ENCODE measurements around the gene CCDC28A. TPM values are rescaled to one million over a fixed set of nuclear protein-coding genes. Genes with fewer than 3 reads are reported as not detected.
A peak's percentile ranks its signal among the peaks of the same experiment; 100 is the strongest.

Gene CCDC28A
- total RNA-seq, 1 donor from 2014 or later, result 12.7 TPM

- TF ChIP-seq CTCF (IDR thresholded peaks at IDR 0.05; ENCODE audit: unreplicated experiment), result no peak
- no peak for DNase-seq (ENCODE audit: low spot score in 2 of 2, unreplicated experiment in 2 of 2)
- H3K36me3 Mint-ChIP-seq, result no peaks in the 10 kb centered on the region
- no peaks in the 10 kb centered on the region for H3K27me3 Mint-ChIP-seq (ENCODE audit: low read depth)
- peak overlapping the region; percentile 44 for H3K27ac Mint-ChIP-seq
- H3K9me3 Mint-ChIP-seq, result peaks cover 3% of the 10 kb centered on the region
- peaks cover 33% of the 10 kb centered on the region for H3K4me1 Mint-ChIP-seq
- no peak overlapping the region for H3K4me3 Mint-ChIP-seq
Observed at GRCh38 chr6:138821519-138821918, 48.0 kb downstream of the CCDC28A start.

- Mint-ChIP-seq H3K4me3 (no peak overlapping the region), H3K27me3 (ENCODE audit: low read depth) (no peaks in the 10 kb centered on the region), H3K9me3 (peaks cover 7% of the 10 kb centered on the region), H3K4me1 (peaks cover 10% of the 10 kb centered on the region), H3K36me3 (peaks cover 2% of the 10 kb centered on the region), H3K27ac (no peak overlapping the region)
- TF ChIP-seq CTCF (IDR thresholded peaks at IDR 0.05; ENCODE audit: unreplicated experiment), result no peak
- DNase-seq (ENCODE audit: low spot score in 2 of 2, unreplicated experiment in 2 of 2), result no peak
Observed at GRCh38 chr6:138824482-138825144, 51.0 kb downstream of the CCDC28A start.

GRCh38 chr6:138830248-138830647, 56.7 kb downstream of the CCDC28A start:
- H3K27ac Mint-ChIP-seq, result no peak overlapping the region
- H3K36me3 Mint-ChIP-seq, result peaks cover 2% of the 10 kb centered on the region
- no peak overlapping the region for H3K4me3 Mint-ChIP-seq
- no peak for DNase-seq (ENCODE audit: low spot score in 2 of 2, unreplicated experiment in 2 of 2)
- TF ChIP-seq CTCF (IDR thresholded peaks at IDR 0.05; ENCODE audit: unreplicated experiment), result no peak
- H3K9me3 Mint-ChIP-seq, result peaks cover 11% of the 10 kb centered on the region
- H3K27me3 Mint-ChIP-seq (ENCODE audit: low read depth), result no peaks in the 10 kb centered on the region
- H3K4me1 Mint-ChIP-seq, result peaks cover 21% of the 10 kb centered on the region

GRCh38 chr6:138832182-138832581, 58.6 kb downstream of the CCDC28A start:
- H3K4me1 Mint-ChIP-seq, result peaks cover 26% of the 10 kb centered on the region
- DNase-seq (ENCODE audit: low spot score in 2 of 2, unreplicated experiment in 2 of 2), result no peak

GRCh38 chr6:138833816-138834539, 60.4 kb downstream of the CCDC28A start:
- no peaks in the 10 kb centered on the region for H3K36me3 Mint-ChIP-seq
- H3K4me3 Mint-ChIP-seq, result no peak overlapping the region
- peak overlapping the region; percentile 54 for H3K27ac Mint-ChIP-seq
- peaks cover 26% of the 10 kb centered on the region for H3K4me1 Mint-ChIP-seq
- TF ChIP-seq CTCF (IDR thresholded peaks at IDR 0.05; ENCODE audit: unreplicated experiment), result no peak
- peaks cover 4% of the 10 kb centered on the region for H3K9me3 Mint-ChIP-seq
- DNase-seq (ENCODE audit: low spot score in 2 of 2, unreplicated experiment in 2 of 2), result peak in 1 of 2 experiments; percentile 50
- H3K27me3 Mint-ChIP-seq (ENCODE audit: low read depth), result no peaks in the 10 kb centered on the region

More at GRCh38 chr6:138832182-138832581, 58.6 kb downstream of the CCDC28A start:
- H3K36me3 Mint-ChIP-seq, result no peaks in the 10 kb centered on the region
- peaks cover 4% of the 10 kb centered on the region for H3K9me3 Mint-ChIP-seq
- no peak overlapping the region for H3K4me3 Mint-ChIP-seq
- H3K27me3 Mint-ChIP-seq (ENCODE audit: low read depth), result no peaks in the 10 kb centered on the region
- no peak for TF ChIP-seq CTCF (IDR thresholded peaks at IDR 0.05; ENCODE audit: unreplicated experiment)
- H3K27ac Mint-ChIP-seq, result no peak overlapping the region
